GM19468 (cell line): Measurements from ENCODE around the gene TAF4.
"Not testable (repeated sequence)": the region's sequence is repeated elsewhere in the genome, so short reads cannot be mapped to it uniquely, and the experiment has no call there.

Source experiments
- ATAC-seq: cut with Tn5 transposase; IDR thresholded peaks from one replicate; pipeline ENCODE4 v1.9.1; 2021; ENCODE audit warnings: mild to moderate bottlenecking, moderate library complexity, moderate number of reproducible peaks; ENCODE audit not compliant: unreplicated experiment; ENCODE audit errors: extremely low read depth

TAF4 gene

GRCh38 chr20:62065674-62066338 is at the start of gene TAF4:
TAF4 (minus strand) TSS chr20:62065881; CDS start chr20:62065810, 71 bp downstream.
- ATAC-seq: peak; percentile 20

- ATAC-seq: no peak
These were observed 49.2 kb upstream of the TAF4 start for GRCh38 chr20:62114894-62115293.

- no peak for ATAC-seq
These were observed 46.7 kb upstream of the TAF4 start for GRCh38 chr20:62112368-62112767.

GRCh38 chr20:62111148-62111547 is 45.5 kb upstream of the TAF4 start:
- ATAC-seq: no peak

GRCh38 chr20:62105592-62105991 is 39.9 kb upstream of the TAF4 start:
- ATAC-seq: no peak

- no peak for ATAC-seq
These were observed 39.2 kb upstream of the TAF4 start for GRCh38 chr20:62104791-62105345.

GRCh38 chr20:62104234-62104789 is 38.6 kb upstream of the TAF4 start:
- no peak for ATAC-seq

- no peak for ATAC-seq
These were observed 38.0 kb upstream of the TAF4 start for GRCh38 chr20:62103508-62104233.

- ATAC-seq: no peak
These were observed 35.4 kb upstream of the TAF4 start for GRCh38 chr20:62101078-62101477.

- no peak for ATAC-seq
These were observed 32.3 kb upstream of the TAF4 start for GRCh38 chr20:62097881-62098407.

GRCh38 chr20:62096421-62097380 is 31.0 kb upstream of the TAF4 start:
- no peak for ATAC-seq

- no peak for ATAC-seq
These were observed 23.7 kb upstream of the TAF4 start for GRCh38 chr20:62089393-62089792.

GRCh38 chr20:62088258-62089127 is 22.8 kb upstream of the TAF4 start:
- no peak for ATAC-seq

GRCh38 chr20:62087632-62088031 is 22.0 kb upstream of the TAF4 start:
- ATAC-seq: no peak

- no peak for ATAC-seq
These were observed 21.5 kb upstream of the TAF4 start for GRCh38 chr20:62087227-62087626.

GRCh38 chr20:62085206-62085605 is 19.5 kb upstream of the TAF4 start:
- ATAC-seq: no peak

- not testable (repeated sequence) for ATAC-seq
These were observed 18.5 kb upstream of the TAF4 start for GRCh38 chr20:62084224-62084623.

- no peak for ATAC-seq
These were observed 17.6 kb upstream of the TAF4 start for GRCh38 chr20:62083312-62083711.
